Daoy (cell line): ENCODE data around the gene ENGASE. TPM values are rescaled to one million over a fixed set of nuclear protein-coding genes. Genes with fewer than 3 reads are reported as not detected.

ENCODE experiments used
- DNase-seq: peaks from one replicate; pipeline ENCODE4 v3.0.0-alpha.2; 2015; ENCODE audit warnings: low read depth
- total RNA-seq: library from RNA; depleted of rRNA; stranded (reverse); fragments of >200 nt; shearing (Covaris generic); gene quantifications from 2 replicates; pipeline ENCODE4 v1.2.3, GENCODE V29; 2014

Gene ENGASE
- total RNA-seq, 1 experiment from 2014 or later = 6.3 TPM

GRCh38 chr17:79039171-79039570, 35.5 kb upstream of the ENGASE start:
- DNase-seq = no peak

DNA sequence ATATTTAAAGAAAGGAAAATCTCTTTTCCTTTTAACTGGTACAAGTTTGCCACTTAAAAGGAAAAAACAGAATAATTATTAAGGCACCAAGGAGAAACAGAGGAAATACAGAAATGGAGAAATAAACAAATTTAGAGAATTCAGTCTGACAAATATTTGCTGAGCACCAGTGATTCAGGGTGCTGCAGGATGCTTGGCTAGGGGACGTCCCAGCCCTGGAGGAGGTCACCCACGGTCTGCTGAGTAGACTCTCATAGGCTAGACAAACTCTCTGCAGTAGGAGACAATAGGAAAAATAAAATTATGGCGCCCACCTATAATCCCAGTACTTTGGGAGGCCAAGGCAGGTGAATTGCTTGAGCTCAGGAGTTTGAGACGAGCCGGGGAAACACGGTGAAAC, 34.7 kb upstream of the ENGASE start:
- no peak for DNase-seq

- DNase-seq = no peak
These were observed 33.5 kb upstream of the ENGASE start for GRCh38 chr17:79041041-79041570.

DNA sequence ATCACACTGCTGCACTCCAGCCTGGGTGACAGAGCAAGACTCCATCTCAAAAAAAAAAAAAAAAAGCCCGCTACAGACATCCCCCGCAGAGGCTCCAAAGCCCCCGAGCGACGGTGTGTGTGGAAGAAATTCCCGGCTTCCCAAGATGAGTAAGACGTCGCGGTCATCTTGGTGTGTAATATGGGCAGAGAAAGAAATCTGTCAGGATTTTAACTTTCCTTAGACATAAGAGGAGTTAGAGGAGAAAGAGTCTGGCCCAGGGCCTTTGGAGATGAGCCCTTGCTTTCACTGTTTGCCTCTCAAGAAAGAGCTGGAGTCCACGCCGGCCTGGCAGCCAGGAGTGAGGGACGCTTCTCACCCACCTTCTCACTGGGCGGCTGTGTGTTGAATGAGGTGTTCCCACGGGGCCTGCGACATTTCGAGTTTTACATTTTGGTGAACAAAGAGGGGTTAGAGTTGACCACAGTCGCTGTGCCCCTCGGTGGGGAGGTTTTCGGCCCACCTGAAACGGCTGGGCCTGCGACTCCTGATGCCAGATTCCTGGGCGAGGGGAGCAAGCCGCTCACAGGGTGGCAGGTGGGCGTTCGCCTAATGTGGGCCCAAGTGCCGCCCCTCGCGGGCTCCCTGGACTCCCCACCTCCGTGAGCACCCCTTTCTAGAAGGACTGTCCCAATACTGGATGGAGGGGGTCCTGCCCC, 32.8 kb upstream of the ENGASE start:
- peak; percentile 63 for DNase-seq

- DNase-seq = peak; percentile 86
These were observed 32.0 kb upstream of the ENGASE start for GRCh38 chr17:79042421-79043190.

DNA sequence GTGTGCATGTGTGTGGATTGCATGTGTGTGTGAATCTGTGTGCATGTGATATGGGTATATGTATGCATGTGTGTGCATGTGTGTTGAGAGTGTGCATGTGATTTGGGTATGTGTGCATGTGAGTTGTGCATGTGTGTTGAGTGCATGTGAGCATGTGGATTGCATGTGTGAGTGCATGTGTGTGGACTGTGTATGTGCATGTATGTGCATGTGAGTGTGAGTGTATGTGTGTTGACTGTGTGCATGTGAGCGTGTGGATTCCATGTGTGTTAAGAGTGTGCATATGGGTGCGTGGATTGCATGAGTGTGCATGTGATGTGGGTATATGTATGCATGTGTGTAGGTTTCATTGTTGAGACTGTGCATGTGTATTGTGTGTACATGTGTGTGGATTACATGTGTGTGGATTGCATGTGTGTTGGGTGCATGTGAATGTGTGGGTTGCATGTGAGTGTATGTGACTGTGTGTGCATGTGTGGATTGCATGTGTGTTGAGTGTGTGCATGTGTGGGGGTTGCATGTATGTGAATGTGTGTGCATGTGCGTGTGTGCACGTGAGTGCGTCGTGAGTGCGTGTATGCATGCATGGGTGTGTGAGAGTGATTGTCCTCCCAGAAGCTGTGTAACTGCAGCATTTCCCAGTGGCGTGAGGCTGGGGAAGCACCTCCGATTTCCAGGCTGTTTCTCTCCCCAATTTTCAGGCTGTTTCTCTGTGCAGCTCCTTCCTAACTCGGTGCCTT, 31.3 kb upstream of the ENGASE start:
- DNase-seq = no peak

DNA sequence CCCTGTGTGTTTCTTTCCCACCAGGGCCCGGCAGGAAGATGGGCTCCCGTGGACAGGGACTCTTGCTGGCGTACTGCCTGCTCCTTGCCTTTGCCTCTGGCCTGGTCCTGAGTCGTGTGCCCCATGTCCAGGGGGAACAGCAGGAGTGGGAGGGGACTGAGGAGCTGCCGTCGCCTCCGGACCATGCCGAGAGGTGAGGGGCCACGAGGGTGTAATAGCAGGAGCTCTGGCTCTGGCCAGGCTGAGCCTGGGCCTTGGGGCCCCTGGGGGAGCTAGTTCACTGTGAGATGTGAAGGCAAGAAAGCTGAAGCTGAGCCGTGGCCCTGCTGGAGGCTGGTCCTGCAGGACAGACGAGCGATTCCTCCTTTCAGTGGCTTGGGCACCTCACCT, 30.7 kb upstream of the ENGASE start:
- no peak for DNase-seq

- DNase-seq = no peak
These were observed 30.2 kb upstream of the ENGASE start for GRCh38 chr17:79044462-79044861.

DNA sequence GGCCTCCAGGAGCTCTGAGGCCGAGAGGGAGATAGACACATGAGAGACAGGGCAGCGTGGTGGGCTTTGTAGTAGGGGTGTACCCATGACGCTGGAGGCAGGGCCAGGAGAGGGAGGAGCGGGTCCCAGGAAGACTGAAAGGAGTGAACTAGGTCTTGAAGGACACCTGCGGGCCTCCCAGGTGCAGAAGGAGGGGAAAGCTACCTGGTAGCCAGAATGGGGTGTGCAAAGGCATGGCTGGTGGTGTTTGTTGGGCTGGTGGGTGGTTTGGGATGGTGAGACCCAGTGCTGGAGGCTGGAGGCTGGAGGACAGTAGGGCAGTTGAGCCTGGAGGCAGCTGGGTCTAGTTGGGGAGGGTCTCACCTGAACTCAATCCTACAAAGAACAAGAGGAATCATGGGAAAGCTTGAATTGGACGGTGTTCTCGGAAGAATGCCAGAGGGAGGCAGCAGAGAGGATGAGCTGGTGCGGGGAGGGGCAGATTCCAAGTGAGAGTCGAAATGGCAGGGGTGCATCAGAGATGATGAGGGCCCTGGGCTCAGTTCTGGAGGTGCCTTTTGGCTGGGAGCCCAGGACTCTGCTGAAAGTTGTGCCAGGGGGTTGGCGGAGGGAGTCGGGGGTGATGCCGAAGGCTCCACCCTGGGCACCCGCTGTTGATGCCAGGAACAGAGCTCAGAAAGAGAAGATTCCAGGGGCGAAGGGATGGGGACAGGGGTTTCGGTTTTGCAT, 29.5 kb upstream of the ENGASE start:
- no peak for DNase-seq

GRCh38 chr17:79045842-79046196, 28.8 kb upstream of the ENGASE start:
- peak; percentile 81 for DNase-seq

DNA sequence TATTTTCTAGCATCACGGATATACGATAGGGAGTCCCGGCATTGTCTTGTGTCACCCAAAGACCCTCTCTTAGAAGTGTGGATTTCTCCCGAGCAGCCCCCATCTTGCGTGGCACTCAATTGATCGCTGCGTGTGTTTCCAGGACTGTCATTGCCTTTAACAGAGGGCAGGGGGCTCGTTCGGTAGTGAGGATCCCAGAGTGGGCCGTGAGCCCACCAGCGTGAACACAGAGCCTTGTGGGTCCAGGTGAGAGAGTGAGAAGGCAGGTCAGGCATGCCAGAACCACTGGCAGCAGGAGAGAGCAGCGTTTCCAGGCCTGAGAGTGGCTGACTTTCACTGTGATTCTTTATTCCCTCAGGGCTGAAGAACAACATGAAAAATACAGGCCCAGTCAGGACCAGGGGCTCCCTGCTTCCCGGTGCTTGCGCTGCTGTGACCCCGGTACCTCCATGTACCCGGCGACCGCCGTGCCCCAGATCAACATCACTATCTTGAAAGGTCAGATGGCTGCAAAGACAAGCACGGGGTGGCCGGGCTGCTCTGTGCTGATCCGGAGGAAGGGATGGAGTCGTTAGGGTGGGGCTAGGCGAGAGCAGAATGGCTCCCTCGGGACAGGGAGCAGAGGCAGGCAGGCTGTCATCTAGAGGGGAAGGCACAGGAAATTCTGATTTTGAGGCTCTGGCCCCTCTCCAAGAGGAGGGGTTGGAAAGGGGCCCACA, 28.3 kb upstream of the ENGASE start:
- DNase-seq = no peak

GRCh38 chr17:79046916-79047280, 27.7 kb upstream of the ENGASE start:
- no peak for DNase-seq

DNA sequence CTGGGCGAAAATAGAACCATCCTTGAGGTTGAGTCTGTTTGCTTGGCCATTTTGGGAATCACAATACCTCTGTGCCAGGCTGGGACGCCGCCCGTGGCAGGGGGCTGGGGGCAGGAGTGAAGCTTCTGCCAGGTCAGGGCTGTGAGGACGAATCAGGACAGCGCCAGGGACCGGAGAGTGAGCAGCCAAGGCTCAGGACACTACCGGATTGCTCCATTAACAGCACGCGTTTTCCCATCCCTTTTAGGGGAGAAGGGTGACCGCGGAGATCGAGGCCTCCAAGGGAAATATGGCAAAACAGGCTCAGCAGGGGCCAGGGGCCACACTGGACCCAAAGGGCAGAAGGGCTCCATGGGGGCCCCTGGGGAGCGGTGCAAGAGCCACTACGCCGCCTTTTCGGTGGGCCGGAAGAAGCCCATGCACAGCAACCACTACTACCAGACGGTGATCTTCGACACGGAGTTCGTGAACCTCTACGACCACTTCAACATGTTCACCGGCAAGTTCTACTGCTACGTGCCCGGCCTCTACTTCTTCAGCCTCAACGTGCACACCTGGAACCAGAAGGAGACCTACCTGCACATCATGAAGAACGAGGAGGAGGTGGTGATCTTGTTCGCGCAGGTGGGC, 27.2 kb upstream of the ENGASE start:
- no peak for DNase-seq

- DNase-seq = no peak
These were observed 26.4 kb upstream of the ENGASE start for GRCh38 chr17:79047923-79048825.

- no peak for DNase-seq
These were observed 25.5 kb upstream of the ENGASE start for GRCh38 chr17:79048826-79049755.

- no peak for DNase-seq
These were observed 24.8 kb upstream of the ENGASE start for GRCh38 chr17:79049821-79050220.

GRCh38 chr17:79050551-79050950, 24.1 kb upstream of the ENGASE start:
- DNase-seq = no peak

GRCh38 chr17:79051306-79051705, 23.3 kb upstream of the ENGASE start:
- DNase-seq = no peak

GRCh38 chr17:79052131-79052530, 22.5 kb upstream of the ENGASE start:
- no peak for DNase-seq
